ENCODE data around the gene UMODL1.
A peak's percentile ranks its signal among the peaks of the same experiment; 100 is the strongest.

The UMODL1 gene

GRCh38 chr21:42190486-42190863, 119.4 kb downstream of the UMODL1 start:
- DNase-seq (ENCODE audit: low spot score): peak; percentile 83

GRCh38 chr21:42191064-42191463, 119.9 kb downstream of the UMODL1 start:
- no peak for DNase-seq (ENCODE audit: low spot score)

- no peak for DNase-seq (ENCODE audit: low spot score)
These were observed 120.8 kb downstream of the UMODL1 start for GRCh38 chr21:42191696-42192595.

All from Ammon's horn (tissue), 1 donor.